HG02571 (cell line): Measurements from ENCODE around the gene PDK1.
"Not testable (repeated sequence)": the region's sequence is repeated elsewhere in the genome, so short reads cannot be mapped to it uniquely, and the experiment has no call there.

Source experiments
- ATAC-seq: cut with Tn5 transposase; IDR thresholded peaks from one replicate; pipeline ENCODE4 v1.9.1; 2021; ENCODE audit warnings: mild to moderate bottlenecking, moderate library complexity; ENCODE audit not compliant: unreplicated experiment

Gene PDK1

DNA sequence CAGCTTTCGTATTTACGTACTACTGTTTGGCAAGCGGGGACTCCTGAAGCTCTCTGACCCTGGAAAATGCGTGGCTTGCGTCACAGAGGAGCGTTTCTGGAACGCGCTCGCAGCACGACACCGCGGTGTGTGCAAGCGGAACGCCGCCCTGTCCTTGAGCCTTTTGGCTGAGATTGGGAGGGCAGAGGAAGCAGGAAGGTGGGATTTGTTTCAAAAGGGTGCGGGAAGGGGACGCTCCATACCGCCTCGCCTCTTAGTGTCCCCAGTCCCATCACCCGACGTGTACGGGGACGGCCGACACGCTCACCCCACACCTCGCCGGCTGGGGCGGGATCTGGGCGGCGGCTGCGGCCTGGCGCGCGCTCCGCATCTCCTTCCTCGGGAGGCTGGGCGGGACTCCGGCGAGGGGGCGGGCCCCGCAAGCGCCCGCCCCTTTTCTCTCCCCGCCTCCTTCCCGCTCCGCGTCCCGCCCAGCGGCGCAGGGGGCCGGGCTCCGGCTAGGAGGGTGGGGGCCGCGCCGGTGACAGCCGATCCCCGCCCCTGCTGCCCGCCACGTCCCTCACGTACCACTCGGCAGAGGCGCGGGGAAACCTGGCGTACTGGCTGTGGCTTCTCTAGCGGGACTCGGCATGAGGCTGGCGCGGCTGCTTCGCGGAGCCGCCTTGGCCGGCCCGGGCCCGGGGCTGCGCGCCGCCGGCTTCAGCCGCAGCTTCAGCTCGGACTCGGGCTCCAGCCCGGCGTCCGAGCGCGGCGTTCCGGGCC, at the start of gene PDK1:
TSS of gene PDK1 (plus strand) at position 569 of the 762 bp plus-strand sequence. CDS start at position 630, 61 bp downstream.
- peak; percentile 83 for ATAC-seq

DNA sequence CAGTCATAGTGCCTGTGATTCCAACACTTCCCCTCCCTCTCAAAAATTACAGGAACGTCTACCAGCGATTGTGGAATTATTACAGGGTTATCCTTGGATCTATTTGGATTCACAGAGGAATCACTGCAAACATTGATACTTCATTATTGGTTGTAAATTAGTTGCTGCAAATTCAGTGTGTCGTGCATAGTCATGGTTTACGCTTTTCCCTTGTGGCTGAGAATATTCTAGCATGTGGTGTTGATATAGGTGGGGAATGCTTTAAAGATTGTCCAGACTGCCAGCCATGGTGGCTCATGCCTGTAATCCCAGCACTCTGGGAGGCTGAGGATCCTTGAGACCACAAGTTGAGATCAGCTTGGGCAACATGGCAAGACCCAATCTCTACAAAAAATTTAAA, 48.7 kb upstream of the PDK1 start:
- ATAC-seq, result no peak

DNA sequence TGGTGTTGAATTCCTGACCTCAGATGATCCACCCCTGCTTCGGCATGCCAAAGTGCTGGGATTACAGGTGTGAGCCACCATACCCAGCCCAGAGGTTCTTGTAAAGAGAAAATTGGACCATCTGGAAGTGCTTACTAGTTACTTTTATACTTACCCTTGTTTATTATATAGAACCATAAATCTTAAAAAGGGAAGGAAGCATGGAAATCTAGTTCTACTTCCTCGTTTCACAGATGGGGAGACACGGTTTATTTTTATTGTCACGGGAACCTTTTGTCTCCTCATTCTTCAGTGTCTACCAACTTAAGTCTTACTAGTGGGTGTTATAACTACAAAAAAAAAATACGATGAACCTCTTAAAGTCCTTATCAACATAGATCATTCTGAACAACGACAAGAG, 45.8 kb upstream of the PDK1 start:
- no peak for ATAC-seq

DNA sequence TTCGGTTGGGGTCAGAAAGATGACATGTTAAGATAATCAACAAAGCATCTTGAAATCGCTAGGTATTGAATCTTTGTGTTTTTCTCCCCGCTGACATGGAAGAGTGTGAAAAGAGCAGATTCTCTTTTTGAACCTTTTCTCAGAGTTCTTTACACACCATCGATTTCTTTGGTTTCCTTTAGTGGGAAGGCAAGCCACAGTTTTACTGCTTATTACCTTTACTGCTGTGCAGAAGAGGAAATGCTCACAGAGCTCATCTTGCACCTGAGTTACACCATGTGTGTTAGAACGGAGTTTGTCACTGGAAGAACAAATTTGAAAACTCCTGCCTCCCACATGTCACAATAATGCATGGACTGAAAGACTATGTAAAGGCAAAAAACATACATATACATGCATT, 45.3 kb upstream of the PDK1 start:
- no peak for ATAC-seq

DNA sequence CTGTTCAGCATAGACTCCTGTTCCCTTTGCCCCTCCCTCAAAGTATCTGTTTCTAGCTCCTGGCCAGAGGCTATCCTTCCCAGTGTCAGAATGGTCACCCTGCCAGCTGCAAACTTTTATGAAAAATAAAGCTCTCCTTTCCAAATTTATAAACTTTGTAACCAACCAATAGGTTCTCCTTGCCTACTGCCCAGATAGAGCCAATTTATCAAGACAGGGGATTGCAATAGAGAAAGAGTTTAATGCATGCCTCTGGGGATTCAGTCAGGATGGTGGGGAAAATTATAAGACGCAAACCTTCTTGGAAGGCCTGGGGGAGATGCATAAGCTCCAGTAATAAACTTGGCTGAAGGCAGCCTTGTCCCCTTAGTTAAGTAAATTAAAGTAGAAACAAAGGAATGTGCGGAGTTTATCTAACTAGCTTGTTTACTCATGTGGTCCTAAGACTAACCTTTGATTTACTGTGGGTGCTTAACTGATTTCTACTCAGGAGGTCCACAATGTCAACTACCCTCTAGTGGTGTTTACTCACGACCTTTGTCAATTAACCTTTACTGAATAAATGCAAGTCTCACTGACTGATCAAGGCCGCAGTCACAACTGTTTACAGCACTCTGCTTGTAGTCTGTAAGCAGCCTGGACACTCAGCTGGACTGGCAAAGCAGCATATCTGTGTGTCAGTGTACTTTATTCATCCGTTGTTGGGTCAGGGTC, 42.9 kb upstream of the PDK1 start:
- ATAC-seq, result no peak

DNA sequence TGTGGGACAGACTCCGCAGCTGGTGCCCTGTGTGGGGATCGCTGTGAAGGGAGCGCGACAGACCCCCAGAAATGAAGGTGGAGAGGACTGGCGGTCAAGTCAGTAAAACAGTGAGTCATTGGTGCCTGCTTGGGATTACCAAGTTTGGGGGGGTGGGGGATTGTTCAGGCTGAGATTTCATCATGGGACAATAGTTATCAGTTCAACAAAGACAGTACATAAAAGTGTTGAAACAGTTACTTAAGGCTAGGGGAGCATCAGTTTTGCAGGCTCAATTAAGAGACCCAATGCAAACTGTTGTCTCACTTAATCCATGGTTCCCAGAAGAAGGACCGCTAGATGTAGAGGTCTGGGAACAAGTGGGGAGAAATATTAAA, 42.4 kb upstream of the PDK1 start:
- ATAC-seq, result no peak

DNA sequence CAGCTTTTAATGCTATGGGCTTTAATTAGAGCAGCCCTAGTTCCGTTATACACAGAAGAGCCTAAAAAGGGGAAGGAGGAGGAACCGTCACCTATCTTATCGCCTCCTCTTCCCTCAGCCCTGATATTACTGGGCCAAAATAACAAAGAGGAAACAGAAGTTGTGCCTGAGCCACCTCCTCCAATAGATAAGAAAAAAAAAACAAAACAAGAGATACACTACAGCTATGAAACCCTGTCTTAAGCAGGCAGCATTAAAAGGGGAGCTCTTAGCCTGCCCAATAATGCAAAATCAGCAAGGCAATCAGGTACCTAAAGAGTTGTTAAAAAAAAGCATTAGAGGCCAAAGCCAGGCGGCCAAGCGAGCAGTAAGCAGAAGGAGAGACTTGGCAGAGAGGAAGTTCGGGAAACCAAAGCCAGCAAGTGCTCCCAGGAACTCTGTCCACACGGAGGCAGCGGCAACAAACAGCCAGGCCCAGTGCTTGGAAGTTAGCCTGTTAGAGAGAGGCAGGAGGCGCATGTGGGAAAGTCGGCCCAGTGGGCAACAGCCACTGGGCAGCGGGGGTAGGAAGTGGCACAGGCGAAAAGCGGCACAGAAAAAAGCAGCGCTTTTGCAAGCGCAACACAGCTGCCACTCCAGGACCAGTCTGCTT, 41.8 kb upstream of the PDK1 start:
- ATAC-seq, result no peak

DNA sequence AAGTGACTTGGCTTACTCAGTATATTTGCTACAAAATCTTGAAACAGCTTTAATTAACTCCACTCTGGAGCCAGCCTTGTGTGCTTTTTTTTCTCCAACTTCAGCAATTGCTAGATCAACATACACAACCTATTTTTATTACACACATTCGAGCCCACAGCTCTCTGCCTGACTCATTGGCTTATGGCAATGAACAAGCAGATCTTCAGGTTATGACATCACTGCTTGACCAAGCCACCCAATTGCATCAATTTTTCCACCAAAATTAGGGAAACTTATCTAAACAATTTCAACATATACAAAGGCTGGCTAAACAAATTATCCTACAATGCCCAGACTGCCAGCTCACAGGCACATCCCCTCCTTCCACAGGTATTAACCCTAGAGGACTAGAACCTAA, 39.6 kb upstream of the PDK1 start:
- ATAC-seq, result no peak

DNA sequence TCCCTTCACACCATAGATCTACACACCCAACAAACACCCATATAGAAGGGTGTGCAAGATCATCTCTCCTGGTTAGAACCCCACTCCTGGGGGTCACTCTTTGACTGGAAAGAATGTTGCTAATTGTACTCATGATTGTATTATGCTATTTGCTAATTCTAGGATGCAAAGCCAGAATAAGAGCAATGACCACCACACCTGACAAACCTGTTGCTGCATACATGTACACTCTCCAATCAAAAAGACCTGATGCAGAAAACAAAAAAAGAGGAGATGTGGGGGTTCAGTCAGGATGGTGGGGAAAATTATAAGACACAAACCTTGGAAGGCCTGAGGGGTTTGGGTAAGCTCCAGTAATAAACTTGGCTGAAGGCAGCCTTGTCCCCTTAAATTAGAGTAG, 36.9 kb upstream of the PDK1 start:
- ATAC-seq, result no peak

DNA sequence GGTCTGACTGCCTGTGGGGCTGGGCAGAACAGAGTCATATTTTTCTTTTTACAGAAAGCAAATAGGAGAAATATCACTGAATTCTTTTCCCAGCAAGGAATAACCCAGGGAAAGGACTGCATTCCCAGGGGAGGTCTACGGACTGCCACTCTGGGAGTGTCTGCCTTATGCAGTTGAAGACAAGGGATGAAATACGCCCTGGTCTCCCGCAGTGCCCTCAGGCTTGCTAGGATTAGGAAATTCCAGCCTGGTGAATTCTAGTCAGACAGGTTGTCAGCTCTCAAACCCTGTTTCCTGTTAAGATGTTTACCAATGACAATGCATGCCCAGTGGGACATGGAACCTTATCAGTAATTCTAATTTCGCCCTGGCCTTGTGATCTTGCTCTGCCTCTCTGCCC, 30.3 kb upstream of the PDK1 start:
- ATAC-seq, result no peak

DNA sequence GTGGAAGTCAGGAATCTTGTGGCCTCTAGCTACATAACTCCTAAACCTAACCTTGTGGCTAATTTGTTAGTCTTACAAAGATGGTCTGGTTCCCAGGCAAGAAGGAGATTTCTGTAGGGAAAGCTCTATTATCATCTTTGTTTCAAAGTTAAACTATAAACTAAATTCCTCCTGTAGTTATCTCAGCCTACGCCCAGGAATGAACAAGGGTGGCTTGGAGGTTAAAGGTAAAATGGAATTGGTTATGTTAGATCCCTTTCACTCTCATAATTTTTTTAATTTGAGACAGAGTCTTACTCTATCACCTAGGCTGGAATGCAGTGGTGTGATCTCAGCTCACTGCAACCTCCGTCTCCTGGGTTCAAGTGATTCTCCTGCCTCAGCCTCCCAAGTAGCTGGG, 24.6 kb upstream of the PDK1 start:
- no peak for ATAC-seq

DNA sequence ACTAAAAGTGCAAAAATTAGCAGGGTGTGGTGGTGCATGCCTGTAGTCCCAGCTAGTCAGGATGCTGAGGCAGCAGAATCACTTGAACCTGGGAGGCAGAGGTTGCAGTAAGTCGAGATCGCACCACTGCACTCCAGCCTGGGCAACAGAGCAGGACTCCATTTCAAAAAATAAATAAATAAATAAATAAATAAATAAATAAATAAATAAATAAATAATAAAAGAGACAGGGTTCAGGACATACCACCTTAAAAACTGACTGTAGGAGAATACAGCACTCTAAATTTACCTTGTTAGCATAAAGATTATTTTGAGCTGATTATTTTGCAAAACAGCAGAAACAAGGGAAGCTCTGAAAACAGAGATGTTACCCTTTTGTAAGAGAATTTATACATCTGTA, 23.4 kb upstream of the PDK1 start:
- ATAC-seq, result not testable (repeated sequence)

DNA sequence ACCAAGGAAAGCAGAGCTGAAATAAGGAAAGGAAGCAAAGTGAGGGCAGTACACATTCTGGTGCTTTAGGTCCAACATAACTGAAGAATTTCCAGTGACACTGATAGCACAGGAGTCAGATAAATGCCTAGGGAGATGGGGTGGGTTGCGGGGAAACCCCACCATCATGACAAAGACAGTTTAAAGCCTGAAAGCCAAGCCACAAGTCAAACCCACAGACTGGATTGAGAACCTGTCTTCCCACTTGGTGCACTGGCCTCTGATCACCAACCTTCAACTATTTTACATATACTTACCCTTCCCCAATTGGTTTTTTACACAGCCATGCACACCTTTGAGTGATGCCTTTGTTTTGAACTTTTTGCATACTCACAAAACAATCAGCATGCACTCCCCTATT, 22.2 kb upstream of the PDK1 start:
- ATAC-seq, result no peak

DNA sequence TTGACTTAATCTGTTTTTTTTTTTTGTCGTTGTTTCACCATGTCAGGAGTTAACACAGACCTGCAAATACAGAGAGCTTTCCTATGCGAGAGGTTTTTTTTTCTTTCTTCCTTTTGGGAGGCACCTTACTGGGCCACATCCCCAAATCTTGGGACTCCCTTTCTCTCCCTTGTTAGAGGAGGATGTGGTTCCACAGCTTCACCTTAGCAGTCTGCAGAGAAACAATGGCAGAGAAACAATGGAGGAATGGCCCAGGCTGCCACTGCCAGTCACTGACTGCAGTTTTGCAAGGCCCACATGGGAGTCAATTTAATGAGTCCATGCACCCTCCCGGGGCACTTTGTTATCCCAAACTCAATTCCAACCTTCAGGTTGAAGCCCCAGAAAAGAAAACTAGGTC, 20.8 kb upstream of the PDK1 start:
- ATAC-seq, result no peak

DNA sequence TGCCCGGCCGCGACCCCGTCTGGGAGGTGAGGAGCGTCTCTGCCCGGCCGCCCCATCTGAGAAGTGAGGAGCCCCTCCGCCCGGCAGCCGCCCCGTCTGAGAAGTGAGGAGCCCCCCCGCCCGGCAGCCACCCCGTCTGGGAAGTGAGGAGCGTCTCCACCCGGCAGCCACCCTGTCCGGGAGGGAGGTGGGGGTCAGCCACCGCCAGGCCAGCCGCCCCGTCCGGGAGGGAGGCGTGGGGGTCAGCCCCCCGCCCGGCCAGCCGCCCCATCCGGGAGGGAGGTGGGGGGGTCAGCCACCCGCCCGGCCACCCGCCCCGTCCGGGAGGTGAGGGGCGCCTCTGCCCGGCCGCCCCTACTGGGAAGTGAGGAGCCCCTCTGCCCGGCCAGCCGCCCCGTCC, 18.0 kb upstream of the PDK1 start:
- not testable (repeated sequence) for ATAC-seq

DNA sequence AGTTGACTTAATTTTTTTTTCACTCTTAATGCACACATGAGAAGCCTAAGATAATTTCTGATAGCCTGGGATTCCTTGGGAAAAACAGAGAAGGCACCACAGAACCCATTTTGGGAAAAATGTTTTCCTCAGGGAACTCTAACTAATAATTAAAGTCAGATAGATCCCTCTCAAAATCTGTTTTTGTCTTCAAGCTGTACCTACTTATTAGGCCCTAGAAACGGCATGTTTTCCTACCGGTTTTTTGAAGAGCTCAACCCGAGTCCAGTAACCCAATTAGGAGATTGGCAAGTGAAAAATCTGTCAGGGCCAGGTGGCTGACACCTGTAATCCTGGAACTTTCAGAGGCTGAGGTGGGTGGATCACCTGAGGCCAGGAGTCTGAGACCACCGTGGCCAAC, 16.1 kb upstream of the PDK1 start:
- no peak for ATAC-seq

DNA sequence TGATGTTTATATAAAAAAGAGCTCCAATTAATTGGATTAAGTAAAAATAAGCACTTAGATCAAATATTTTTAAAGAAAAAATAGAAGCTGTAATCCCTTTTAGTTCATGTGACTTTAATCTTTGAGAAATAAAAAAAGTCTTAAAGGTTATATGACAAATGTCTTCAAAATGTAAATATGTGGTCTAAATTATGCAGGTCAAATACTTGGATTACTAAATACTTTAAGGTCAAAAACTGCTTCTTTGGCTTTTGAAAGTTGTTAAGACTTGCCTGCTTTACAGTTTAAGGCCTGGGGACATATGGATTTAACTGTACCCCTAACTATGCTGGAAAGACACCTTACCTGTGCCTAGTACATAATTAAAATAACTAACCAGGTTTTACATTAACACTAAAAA, 15.5 kb upstream of the PDK1 start:
- no peak for ATAC-seq

DNA sequence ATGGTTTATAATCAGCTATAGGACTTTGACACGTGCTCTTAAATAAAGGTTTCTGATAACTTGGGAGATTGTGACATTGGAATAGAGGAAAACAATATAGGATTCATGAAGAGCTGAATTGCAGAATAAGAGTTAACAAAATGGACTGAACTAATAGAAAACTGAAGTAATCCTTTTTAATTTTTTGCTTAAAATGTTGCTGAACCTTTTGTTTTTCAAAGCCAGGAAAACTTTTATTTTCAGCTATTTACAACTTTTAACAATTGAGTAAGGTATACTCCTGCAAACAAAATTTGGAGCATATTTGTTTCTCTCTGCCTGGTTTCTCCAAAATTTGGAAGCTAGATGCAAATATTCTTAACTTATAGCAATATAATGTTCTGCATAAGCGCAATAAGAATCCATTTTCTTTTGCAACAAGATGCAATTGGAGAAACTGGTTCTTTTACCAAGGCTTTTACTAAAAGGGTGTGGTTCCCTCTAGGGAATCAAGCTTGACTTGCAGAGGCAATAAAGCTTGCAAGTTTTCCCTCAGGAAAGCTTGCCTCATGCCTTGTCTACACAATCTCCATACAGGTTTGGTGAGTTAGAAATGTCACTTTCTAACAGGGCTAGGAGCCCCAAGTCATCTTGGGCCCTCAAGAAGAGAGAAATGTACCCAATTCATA, 10.3 kb upstream of the PDK1 start:
- ATAC-seq, result no peak

DNA sequence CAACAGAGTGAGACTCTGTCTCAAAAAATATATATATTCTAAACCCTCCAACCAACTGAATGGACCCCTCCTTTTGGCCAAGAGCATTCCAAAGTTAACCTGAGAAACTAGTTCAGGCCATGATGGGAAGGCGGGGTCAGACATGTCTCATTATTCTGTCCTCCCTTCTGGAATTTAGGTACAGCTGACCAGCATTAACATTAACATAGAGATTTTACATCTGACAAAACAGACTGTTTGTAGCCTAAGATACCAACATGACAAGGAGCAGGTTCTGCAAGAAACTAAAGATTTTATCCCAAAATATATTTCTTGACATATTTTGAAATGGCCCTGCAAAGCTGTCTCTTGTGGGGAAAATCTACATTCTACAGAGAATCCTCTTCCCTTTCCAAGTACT, 6.8 kb upstream of the PDK1 start:
- ATAC-seq, result no peak

DNA sequence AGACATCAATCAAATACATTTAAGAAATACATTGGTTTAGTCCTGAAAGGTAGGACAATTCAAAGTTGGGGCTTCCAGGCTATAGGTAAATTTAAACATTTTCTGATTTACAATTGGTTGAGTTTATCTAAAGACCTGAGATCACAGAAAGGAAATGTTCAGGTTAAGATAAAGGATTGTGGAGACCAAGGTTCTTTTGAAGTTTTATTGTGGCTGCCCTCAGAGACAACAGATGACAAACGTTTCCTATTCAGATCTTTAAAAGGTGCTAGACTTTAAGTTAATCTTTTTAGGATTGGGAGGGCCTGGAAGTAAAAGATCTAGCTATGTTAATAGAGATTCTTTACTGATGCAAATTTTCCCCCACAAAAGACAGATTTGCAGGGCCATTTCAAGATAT, 6.1 kb upstream of the PDK1 start:
- ATAC-seq, result not testable (repeated sequence)

DNA sequence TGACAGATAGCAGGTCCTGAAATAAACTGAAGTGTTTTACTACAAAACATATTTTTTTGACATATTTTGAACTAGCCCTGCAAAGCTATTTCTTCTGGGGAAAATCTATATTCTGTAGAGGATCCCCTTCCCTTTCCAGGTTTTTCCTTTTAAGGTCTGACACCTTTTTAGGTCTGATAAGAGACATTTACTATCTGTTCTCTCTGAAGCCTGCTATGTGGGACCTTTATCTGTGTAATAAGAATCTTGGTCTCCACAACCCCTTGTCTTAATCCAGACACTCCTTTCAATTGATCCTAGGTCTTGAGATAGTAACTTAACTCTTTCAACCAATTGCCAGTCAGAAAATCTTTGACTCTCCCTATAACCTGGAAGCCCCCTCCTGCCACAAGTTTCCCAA, 5.5 kb upstream of the PDK1 start:
- ATAC-seq, result no peak

DNA sequence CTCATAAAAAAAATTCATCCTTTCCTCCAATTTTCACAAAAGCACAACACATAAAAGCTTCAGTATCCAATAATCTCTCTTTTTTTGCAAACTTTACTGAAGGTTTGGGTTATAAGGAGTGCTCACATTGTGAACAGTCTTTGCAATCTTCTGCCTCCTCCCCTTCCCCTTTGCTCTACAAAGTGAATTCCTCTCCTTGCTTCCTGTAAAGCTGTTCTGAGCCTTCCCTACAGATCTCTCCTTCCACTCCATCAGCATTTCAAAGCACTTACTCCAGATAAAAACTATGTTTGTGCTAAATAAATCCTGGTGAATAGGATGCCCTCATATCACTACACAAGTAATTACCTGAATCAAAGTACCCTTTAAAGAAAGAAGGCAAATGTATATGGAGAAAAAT, 4.6 kb upstream of the PDK1 start:
- no peak for ATAC-seq
